Sigmoid colon (tissue), 4 donors: Measurements from ENCODE around the gene CENPP.

Source experiments
- CTCF ChIP-seq, 4 experiments: fragments of 450-650 bp in 3 of 4; fragments of 200-600 bp in 1 of 4; IDR thresholded peaks; one replicate each; pipeline ENCODE4 v1.5.1; 2016 to 2019; ENCODE audit warnings: antibody characterized with exemption in 4 of 4, mild to moderate bottlenecking in 3 of 4, moderate library complexity in 2 of 4
- EP300 ChIP-seq, 4 donors: sonication (generic); formaldehyde crosslinking; IDR thresholded peaks; one replicate each; pipeline ENCODE4 v1.6.1; 2017; ENCODE audit warnings: antibody characterized with exemption in 4 of 4
- POLR2A ChIP-seq, 2 donors: fragments of 450-650 bp; IDR thresholded peaks; one replicate each; pipeline ENCODE4 v1.6.1; 2016; ENCODE audit warnings: antibody characterized with exemption in 2 of 2, mild to moderate bottlenecking in 2 of 2, moderate library complexity in 2 of 2

- TF ChIP-seq POLR2A (IDR thresholded peaks at IDR 0.05) (no peak), CTCF (IDR thresholded peaks at IDR 0.05) (no peak), EP300 (IDR thresholded peaks at IDR 0.05) (no peak)
Measured at GRCh38 chr9:92315456-92315855, 10.3 kb upstream of the CENPP start.
